NCI-H1092 (cell line): ENCODE data around the gene ARHGAP4.

Experiments
- DNase-seq: peaks from one replicate; lab custom pipeline; 2025; lab: John Stamatoyannopoulos, UW

The ARHGAP4 gene

DNA sequence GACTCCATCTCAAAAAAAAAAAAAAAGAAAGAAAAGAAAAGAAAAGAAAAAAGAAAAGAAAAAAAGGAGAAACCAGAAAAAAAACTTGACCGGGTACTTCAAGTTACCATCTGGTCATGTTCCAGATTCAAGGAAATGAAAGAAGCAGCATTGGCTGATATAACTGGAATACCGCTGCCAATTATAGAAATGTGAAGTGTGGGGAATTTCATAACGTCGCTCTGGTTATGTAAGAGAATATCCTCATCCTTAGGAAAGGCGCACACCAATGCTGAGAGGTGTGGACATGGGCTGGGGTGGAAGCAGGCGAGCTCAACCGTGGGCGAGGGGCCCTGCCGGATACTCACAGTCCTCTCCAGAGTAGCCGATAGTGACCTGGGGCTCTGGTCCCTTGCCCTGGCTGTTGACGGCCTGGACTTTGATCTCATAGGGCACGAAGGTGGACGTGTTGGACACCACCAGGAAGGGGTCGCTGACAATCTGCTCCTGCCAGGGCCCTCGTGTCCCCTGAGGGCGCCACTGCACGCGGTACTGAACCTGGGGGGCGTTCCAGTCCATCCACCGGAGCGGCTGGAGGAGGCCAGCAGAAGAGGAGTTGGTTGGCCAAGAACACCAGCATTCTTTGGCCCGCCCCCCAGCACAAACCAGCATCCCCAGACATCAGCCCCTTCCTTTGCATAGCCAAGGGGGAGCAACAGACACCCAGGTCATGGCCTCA, 59.6 kb downstream of the ARHGAP4 start:
- no peak for DNase-seq

DNA sequence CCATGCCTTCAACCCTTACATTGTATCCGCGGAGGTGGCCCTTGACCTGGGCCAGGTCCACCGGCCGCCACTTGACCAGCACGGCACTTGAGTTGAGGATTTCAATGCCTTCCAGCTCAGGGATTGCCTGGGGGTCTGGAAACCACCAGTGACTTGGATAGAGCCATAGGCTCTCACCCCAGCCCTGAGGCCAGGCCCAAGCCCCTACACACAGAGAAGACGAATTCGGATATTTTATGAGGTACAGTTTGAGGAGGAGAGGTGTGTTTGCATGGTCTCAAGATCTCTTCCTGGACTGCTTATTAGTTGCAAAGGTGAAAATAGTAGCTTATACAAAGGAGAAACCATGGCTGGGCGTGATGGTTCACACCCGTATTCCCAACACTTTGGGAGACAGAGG, 60.4 kb downstream of the ARHGAP4 start:
- no peak for DNase-seq

GRCh38 chrX:153865321-153865580, 60.8 kb downstream of the ARHGAP4 start:
- no peak for DNase-seq

- DNase-seq = no peak
Observed at GRCh38 chrX:153864561-153865320, 61.3 kb downstream of the ARHGAP4 start.

DNA sequence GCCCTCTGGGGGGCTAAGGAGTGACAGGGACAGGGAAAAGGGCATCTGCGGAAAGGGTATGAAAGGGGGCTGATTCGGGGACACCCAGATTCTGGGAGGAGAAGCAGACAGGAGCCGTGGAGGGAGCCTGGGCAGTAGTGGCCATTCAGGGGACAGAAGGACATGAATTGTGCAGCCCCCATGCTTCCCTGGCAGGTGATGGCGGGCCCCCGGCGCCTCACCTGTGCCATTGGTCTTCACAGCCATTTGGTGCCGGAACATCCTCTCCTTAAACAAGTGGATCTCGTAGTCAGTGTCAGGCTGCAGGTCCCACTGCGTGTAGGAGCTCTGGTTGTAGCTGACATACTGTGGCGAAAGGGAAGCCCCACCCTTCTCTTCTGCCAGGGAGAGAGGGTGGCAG, 62.0 kb downstream of the ARHGAP4 start:
- DNase-seq = no peak

DNA sequence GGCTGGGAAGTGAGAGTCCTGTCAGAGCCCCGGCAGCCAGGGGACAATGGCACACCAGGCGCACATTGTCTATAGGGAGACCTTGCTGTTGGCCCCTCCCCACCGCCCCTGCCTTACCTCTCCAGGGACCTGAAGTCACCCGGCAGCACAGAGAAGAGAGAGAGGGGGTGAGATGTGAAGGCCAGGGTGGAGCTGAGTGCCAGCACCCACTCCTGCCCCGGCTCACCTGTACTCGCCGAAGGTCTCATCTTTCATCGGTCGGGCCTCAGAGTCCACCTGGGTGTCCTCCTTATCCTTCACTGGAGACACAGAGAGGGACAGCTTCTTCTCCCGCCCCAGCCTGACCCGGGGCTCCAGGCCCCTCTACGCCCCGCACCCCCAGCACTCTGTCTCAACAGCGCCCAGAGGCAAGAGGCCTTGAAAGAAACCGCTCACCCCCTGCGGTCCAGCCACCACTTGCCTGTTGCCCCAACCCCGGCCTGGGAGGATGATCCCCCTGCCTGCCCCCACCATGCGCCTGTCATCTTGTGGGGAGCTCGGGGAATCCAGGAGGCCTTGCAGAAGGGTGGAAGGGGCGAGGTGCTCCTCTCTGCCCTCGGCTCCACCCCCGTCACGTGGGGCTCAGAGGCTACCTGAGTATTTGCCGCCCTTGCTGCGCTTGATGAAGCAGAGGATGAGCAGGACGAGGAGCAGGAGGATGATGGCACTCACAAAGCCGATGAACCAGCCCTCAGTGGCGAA, 62.6 kb downstream of the ARHGAP4 start:
- no peak for DNase-seq

GRCh38 chrX:153862369-153863250, 63.5 kb downstream of the ARHGAP4 start:
- no peak for DNase-seq

- no peak for DNase-seq
Observed at GRCh38 chrX:153861733-153862310, 64.2 kb downstream of the ARHGAP4 start.

DNA sequence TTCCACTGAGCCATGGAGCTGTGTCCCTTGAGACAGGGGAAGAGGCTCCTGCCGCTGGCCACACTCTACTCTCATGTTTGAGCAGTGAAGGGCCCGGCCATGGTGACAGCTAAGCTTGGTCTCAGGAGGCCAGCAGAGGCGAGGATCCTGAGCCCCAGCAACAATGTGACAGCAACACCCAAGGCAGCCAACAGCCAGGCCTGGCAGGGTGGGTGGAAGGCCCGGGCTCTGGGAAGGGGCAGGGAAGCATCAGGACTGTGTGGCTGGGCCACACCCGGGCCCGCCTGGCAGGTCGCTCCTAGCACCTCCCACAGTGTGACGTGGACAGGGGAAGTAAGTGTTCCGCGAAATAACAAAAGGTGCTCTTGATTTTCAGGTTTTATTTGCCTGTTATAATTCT, 64.9 kb downstream of the ARHGAP4 start:
- no peak for DNase-seq
